OCI-LY7 (cell line): Measurements from ENCODE around the gene CMIP. TPM values are rescaled to one million over a fixed set of nuclear protein-coding genes. Genes with fewer than 3 reads are reported as not detected.

Source experiments
- BruUV-seq: library from RNA; stranded (reverse); fragments of 400-500 nt; replicated peaks from 2 replicates; lab custom pipeline; 2021; lab: Mats Ljungman, UMichigan
- CTCF ChIA-PET: fragments of 300-600 bp; sonication (Branson Sonifier 250); formaldehyde crosslinking; loops from one replicate; lab custom pipeline; 2022; ENCODE audit warnings: antibody characterized with exemption; ENCODE audit not compliant: unreplicated experiment; lab: Charles Lee
- POLR2A ChIA-PET: fragments of 300-600 bp; sonication (Branson Sonifier 250); formaldehyde crosslinking; loops from one replicate; lab custom pipeline; 2022; ENCODE audit warnings: antibody characterized with exemption; lab: Charles Lee
- DNase-seq: peaks from one replicate; pipeline ENCODE4 v3.0.0-alpha.2; 2015; ENCODE audit warnings: low spot score
- H2AFZ ChIP-seq: fragments of 200-600 bp; sonication (generic), shearing (Covaris generic); 2 replicates; pipeline ENCODE4 v1.6.1; 2014; ENCODE audit warnings: mild to moderate bottlenecking, antibody characterized with exemption, low read length, moderate library complexity
- H3K27ac ChIP-seq: fragments of 200-600 bp; sonication (generic); 2 replicates; pipeline ENCODE4 v1.5.1; 2014; ENCODE audit warnings: mixed run types, low read depth, mild to moderate bottlenecking, moderate library complexity, low read length, inconsistent platforms; ENCODE audit not compliant: poor library complexity, severe bottlenecking
- H3K36me3 ChIP-seq: fragments of 200-600 bp; sonication (generic); 2 replicates; pipeline ENCODE4 v1.6.1; 2014; ENCODE audit warnings: mild to moderate bottlenecking, antibody characterized with exemption, low read length, moderate library complexity, mixed read lengths; ENCODE audit not compliant: insufficient read depth
- H3K4me1 ChIP-seq: fragments of 200-600 bp; sonication (generic); 2 replicates; pipeline ENCODE4 v1.5.1; 2014; ENCODE audit warnings: mild to moderate bottlenecking, low read length; ENCODE audit not compliant: insufficient read depth, poor library complexity, severe bottlenecking
- H3K4me2 ChIP-seq: fragments of 200-600 bp; sonication (generic); 2 replicates; pipeline ENCODE4 v1.6.1; 2014; ENCODE audit warnings: mild to moderate bottlenecking, low read length
- H3K4me3 ChIP-seq: fragments of 200-600 bp; sonication (generic); 2 replicates; pipeline ENCODE4 v1.5.1; 2014; ENCODE audit warnings: mild to moderate bottlenecking, low read depth, low read length; ENCODE audit not compliant: poor library complexity, severe bottlenecking
- H3K79me2 ChIP-seq: fragments of 200-600 bp; sonication (generic); 2 replicates; pipeline ENCODE4 v1.6.1; 2016; ENCODE audit warnings: low read depth, mild to moderate bottlenecking, low read length, moderate library complexity, mixed read lengths; ENCODE audit not compliant: insufficient read depth
- H3K9me2 ChIP-seq: fragments of 200-600 bp; sonication (generic); 2 replicates; pipeline ENCODE4 v1.6.1; 2016; ENCODE audit warnings: mild to moderate bottlenecking, low read length, mixed read lengths; ENCODE audit not compliant: insufficient read depth
- H3K9me3 ChIP-seq: fragments of 200-600 bp; sonication (generic); 2 replicates; pipeline ENCODE4 v1.6.1; 2014; ENCODE audit warnings: mild to moderate bottlenecking, mixed run types, low read length, mixed read lengths
- H4K20me1 ChIP-seq: fragments of 200-600 bp; sonication (generic); 2 replicates; pipeline ENCODE4 v1.6.1; 2014; ENCODE audit warnings: mild to moderate bottlenecking, antibody characterized with exemption, low read length, moderate library complexity, mixed read lengths; ENCODE audit not compliant: insufficient read depth
- CTCF ChIP-seq: fragments of 200-600 bp; sonication (generic); conservative IDR thresholded peaks from 2 replicates; pipeline ENCODE4 v1.5.1; 2014; ENCODE audit warnings: mild to moderate bottlenecking, antibody characterized with exemption, low read length, moderate library complexity, mixed read lengths
- EZH2phosphoT487 ChIP-seq: fragments of 200-600 bp; sonication (generic); IDR thresholded peaks from 2 replicates; pipeline ENCODE4 v1.6.1; 2018; ENCODE audit warnings: low read depth, borderline replicate concordance, mild to moderate bottlenecking, mixed run types, antibody characterized with exemption, low read length, moderate library complexity, mixed read lengths
- intact Hi-C: fragments of 100-400 bp; cut with micrococcal nuclease; formaldehyde crosslinking; loops from one replicate; pipeline ENCODE4 v1.10.0; 2022; ENCODE audit not compliant: unreplicated experiment
- total RNA-seq, 2 experiments: library from RNA; depleted of rRNA in 1 of 2; stranded (reverse); fragments of >200 nt in 1 of 2; shearing (Covaris generic) in 1 of 2; gene quantifications; 2 replicates each; pipeline ENCODE4 v1.2.3, GENCODE V29; 2014 to 2022

The CMIP gene
- total RNA-seq, 2 experiments from 2014 or later = 15.4 to 70.3 TPM

- Histone ChIP-seq H3K4me1 (no peaks in the 10 kb centered on the region), H3K4me3 (no peak overlapping the region), H3K9me3 (no peaks in the 10 kb centered on the region), H2AFZ (no peak overlapping the region), H3K9me2 (no peaks in the 10 kb centered on the region), H3K27ac (no peak overlapping the region), H3K79me2 (no peaks in the 10 kb centered on the region), H3K36me3 (peaks cover 21% of the 10 kb centered on the region), H3K4me2 (no peak overlapping the region), H4K20me1 (no peaks in the 10 kb centered on the region)
- intact Hi-C loops = no loop called here
- BruUV-seq = no TSS peak
- CTCF ChIA-PET = no interaction called here
- TF ChIP-seq EZH2phosphoT487 = no peak
- TF ChIP-seq CTCF = no peak
- no peak for DNase-seq
- POLR2A ChIA-PET = no interaction called here
Observed at GRCh38 chr16:81679721-81680430, 235.3 kb downstream of the CMIP start.

GRCh38 chr16:81680444-81681275, 236.1 kb downstream of the CMIP start:
- TF ChIP-seq CTCF = no peak
- Histone ChIP-seq H2AFZ (no peak overlapping the region), H3K4me3 (no peak overlapping the region), H3K36me3 (peaks cover 21% of the 10 kb centered on the region), H4K20me1 (no peaks in the 10 kb centered on the region), H3K4me1 (no peaks in the 10 kb centered on the region), H3K27ac (no peak overlapping the region), H3K4me2 (no peak overlapping the region), H3K79me2 (no peaks in the 10 kb centered on the region), H3K9me3 (no peaks in the 10 kb centered on the region), H3K9me2 (no peaks in the 10 kb centered on the region)
- DNase-seq = no peak
- BruUV-seq = no TSS peak
- ChIA-PET POLR2A (no interaction called here), CTCF (no interaction called here)
- intact Hi-C loops = no loop called here

GRCh38 chr16:81681311-81681710, 236.7 kb downstream of the CMIP start:
- intact Hi-C loops = no loop called here
- Histone ChIP-seq H2AFZ (no peak overlapping the region), H3K4me2 (no peak overlapping the region), H3K4me3 (no peak overlapping the region), H4K20me1 (no peaks in the 10 kb centered on the region), H3K4me1 (no peaks in the 10 kb centered on the region), H3K27ac (no peak overlapping the region), H3K79me2 (no peaks in the 10 kb centered on the region), H3K36me3 (peaks cover 21% of the 10 kb centered on the region), H3K9me2 (no peaks in the 10 kb centered on the region), H3K9me3 (no peaks in the 10 kb centered on the region)
- BruUV-seq = no TSS peak
- POLR2A ChIA-PET = no interaction called here
- CTCF ChIA-PET = no interaction called here
- TF ChIP-seq CTCF = no peak
- no peak for TF ChIP-seq EZH2phosphoT487
- DNase-seq = no peak
